Neural progenitor cell (in vitro differentiated cells): Measurements from ENCODE around the gene ZSWIM6. TPM values are rescaled to one million over a fixed set of nuclear protein-coding genes. Genes with fewer than 3 reads are reported as not detected.
A peak's percentile ranks its signal among the peaks of the same experiment; 100 is the strongest.

ENCODE experiments used
- DNase-seq: peaks from one replicate; pipeline ENCODE4 v3.0.0-alpha.2; 2016; ENCODE audit warnings: low spot score
- H2AFZ ChIP-seq: fragments of 200-600 bp; sonication (generic); replicated peaks from 2 replicates; pipeline ENCODE4 v1.6.1; 2016; ENCODE audit warnings: antibody characterized with exemption
- H3F3A ChIP-seq: fragments of 200-600 bp; sonication (generic); 2 replicates; pipeline ENCODE4 v1.6.1; 2016; ENCODE audit warnings: antibody characterized with exemption, low read depth
- H3K27ac ChIP-seq: fragments of 200-600 bp; sonication (generic); 2 replicates; pipeline ENCODE4 v1.5.1; 2016; ENCODE audit warnings: mild to moderate bottlenecking
- H3K27me3 ChIP-seq: fragments of 200-600 bp; sonication (generic); 2 replicates; pipeline ENCODE4 v1.6.1; 2016; ENCODE audit warnings: mild to moderate bottlenecking, moderate library complexity
- H3K36me3 ChIP-seq: fragments of 200-600 bp; sonication (generic); 2 replicates; pipeline ENCODE4 v1.5.1; 2016
- H3K4me1 ChIP-seq: fragments of 200-600 bp; sonication (generic); 2 replicates; pipeline ENCODE4 v1.6.1; 2016; ENCODE audit warnings: mixed run types
- H3K4me2 ChIP-seq: fragments of 200-600 bp; sonication (generic); 2 replicates; pipeline ENCODE4 v1.6.1; 2016
- H3K4me3 ChIP-seq: fragments of 200-600 bp; sonication (generic); 2 replicates; pipeline ENCODE4 v1.5.1; 2016
- H3K79me2 ChIP-seq: fragments of 200-600 bp; sonication (generic); 2 replicates; pipeline ENCODE4 v1.6.1; 2016; ENCODE audit warnings: low read depth
- H3K9ac ChIP-seq: fragments of 200-600 bp; sonication (generic); 2 replicates; pipeline ENCODE4 v1.6.1; 2016
- H3K9me3 ChIP-seq: fragments of 200-600 bp; sonication (generic); 2 replicates; pipeline ENCODE4 v1.5.1; 2016; ENCODE audit warnings: low read depth
- H4K20me1 ChIP-seq: fragments of 200-600 bp; sonication (generic); 2 replicates; pipeline ENCODE4 v1.6.1; 2016; ENCODE audit warnings: low read depth
- H3K27ac Mint-ChIP-seq: 3 replicates; pipeline ENCODE4 v1.8.0; 2021; ENCODE audit warnings: mixed read lengths
- H3K27me3 Mint-ChIP-seq: 2 replicates; pipeline ENCODE4 v1.8.0; 2022; ENCODE audit warnings: low read depth, mild to moderate bottlenecking, inconsistent platforms, moderate library complexity, mixed read lengths; ENCODE audit not compliant: insufficient read depth
- H3K36me3 Mint-ChIP-seq: 3 replicates; pipeline ENCODE4 v1.8.0; 2021; ENCODE audit warnings: mixed read lengths
- H3K4me1 Mint-ChIP-seq: 3 replicates; pipeline ENCODE4 v1.8.0; 2021; ENCODE audit warnings: mixed read lengths
- H3K4me3 Mint-ChIP-seq: 3 replicates; pipeline ENCODE4 v1.8.0; 2021; ENCODE audit warnings: mild to moderate bottlenecking, moderate library complexity, mixed read lengths
- H3K9me3 Mint-ChIP-seq: 3 replicates; pipeline ENCODE4 v1.8.0; 2020; ENCODE audit warnings: mixed read lengths
- CTCF ChIP-seq: fragments of 200-600 bp; sonication (generic); IDR thresholded peaks from 2 replicates; pipeline ENCODE4 v1.5.1; 2017; ENCODE audit warnings: antibody characterized with exemption, mild to moderate bottlenecking
- EZH2 ChIP-seq: fragments of 200-600 bp; sonication (generic); IDR thresholded peaks from 2 replicates; pipeline ENCODE4 v1.6.1; 2017; ENCODE audit warnings: antibody characterized with exemption, mild to moderate bottlenecking, moderate library complexity
- EZH2phosphoT487 ChIP-seq: fragments of 200-600 bp; sonication (generic); IDR thresholded peaks from 2 replicates; pipeline ENCODE4 v1.6.1; 2017; ENCODE audit warnings: antibody characterized with exemption
- total RNA-seq: library from RNA; depleted of rRNA; stranded (reverse); fragments of >200 nt; gene quantifications from 2 replicates; pipeline ENCODE4 v1.2.3, GENCODE V29; 2015; ENCODE audit warnings: low replicate concordance

The ZSWIM6 gene
- total RNA-seq, 1 donor from 2014 or later: 32.2 TPM

- Mint-ChIP-seq H3K9me3 (no peaks in the 10 kb centered on the region), H3K36me3 (no peaks in the 10 kb centered on the region), H3K4me3 (no peak overlapping the region), H3K4me1 (peaks cover 33% of the 10 kb centered on the region), H3K27ac (no peak overlapping the region), H3K27me3 (no peaks in the 10 kb centered on the region)
- Histone ChIP-seq H3K9ac (no peak overlapping the region), H3K4me3 (no peak overlapping the region), H2AFZ (no peak overlapping the region), H3K79me2 (no peaks in the 10 kb centered on the region), H3K9me3 (no peaks in the 10 kb centered on the region), H3K36me3 (no peaks in the 10 kb centered on the region), H4K20me1 (no peaks in the 10 kb centered on the region), H3K4me1 (peaks cover 30% of the 10 kb centered on the region), H3K27ac (no peak overlapping the region), H3K27me3 (no peaks in the 10 kb centered on the region), H3F3A (peaks cover 24% of the 10 kb centered on the region), H3K4me2 (peak overlapping the region; percentile 12)
- TF ChIP-seq CTCF (no peak), EZH2phosphoT487 (no peak), EZH2 (no peak)
- DNase-seq: no peak
Measured at GRCh38 chr5:61289669-61290306, 42.3 kb upstream of the ZSWIM6 start.

GRCh38 chr5:61290791-61291210 is 41.3 kb upstream of the ZSWIM6 start:
- Histone ChIP-seq H3K4me1 (peaks cover 30% of the 10 kb centered on the region), H3K36me3 (no peaks in the 10 kb centered on the region), H3K4me2 (no peak overlapping the region), H3K79me2 (no peaks in the 10 kb centered on the region), H4K20me1 (no peaks in the 10 kb centered on the region), H3F3A (peaks cover 24% of the 10 kb centered on the region), H3K27ac (no peak overlapping the region), H3K4me3 (no peak overlapping the region), H2AFZ (no peak overlapping the region), H3K9me3 (no peaks in the 10 kb centered on the region), H3K9ac (no peak overlapping the region), H3K27me3 (no peaks in the 10 kb centered on the region)
- Mint-ChIP-seq H3K9me3 (no peaks in the 10 kb centered on the region), H3K27me3 (no peaks in the 10 kb centered on the region), H3K4me1 (peaks cover 33% of the 10 kb centered on the region), H3K4me3 (no peak overlapping the region), H3K27ac (no peak overlapping the region), H3K36me3 (no peaks in the 10 kb centered on the region)
- no peak for TF ChIP-seq EZH2
- no peak for TF ChIP-seq EZH2phosphoT487
- TF ChIP-seq CTCF: no peak
- no peak for DNase-seq

- H3K36me3 ChIP-seq: no peaks in the 10 kb centered on the region
- no peaks in the 10 kb centered on the region for H3K27me3 Mint-ChIP-seq
- no peak overlapping the region for H3K4me3 ChIP-seq
- no peaks in the 10 kb centered on the region for H4K20me1 ChIP-seq
- TF ChIP-seq EZH2 (no peak), EZH2phosphoT487 (no peak), CTCF (no peak)
- no peak for DNase-seq
- no peak overlapping the region for H3K4me2 ChIP-seq
- H3K9me3 Mint-ChIP-seq: no peaks in the 10 kb centered on the region
- H3K9me3 ChIP-seq: no peaks in the 10 kb centered on the region
- peaks cover 24% of the 10 kb centered on the region for H3F3A ChIP-seq
- H3K27ac ChIP-seq: no peak overlapping the region
- no peaks in the 10 kb centered on the region for H3K27me3 ChIP-seq
- no peak overlapping the region for H3K9ac ChIP-seq
- H3K4me1 Mint-ChIP-seq: peaks cover 33% of the 10 kb centered on the region
- no peak overlapping the region for H2AFZ ChIP-seq
- no peaks in the 10 kb centered on the region for H3K36me3 Mint-ChIP-seq
- peaks cover 30% of the 10 kb centered on the region for H3K4me1 ChIP-seq
- no peak overlapping the region for H3K27ac Mint-ChIP-seq
- no peaks in the 10 kb centered on the region for H3K79me2 ChIP-seq
- H3K4me3 Mint-ChIP-seq: no peak overlapping the region
Measured at GRCh38 chr5:61292062-61292657, 39.9 kb upstream of the ZSWIM6 start.
